WTC11 (cell line): ENCODE measurements around the gene AKAP11. TPM values are rescaled to one million over a fixed set of nuclear protein-coding genes. Genes with fewer than 3 reads are reported as not detected.

Experiments
- ATAC-seq: fragments of 200-7000 bp; cut with Tn5 transposase; 2 replicates; pipeline ENCODE4 v1.10.0; 2021; ENCODE audit warnings: mild to moderate bottlenecking, moderate library complexity
- CTCF ChIA-PET: fragments of 300-600 bp; sonication (Branson Sonifier 250); formaldehyde crosslinking; loops from one replicate; lab custom pipeline; 2021; ENCODE audit warnings: antibody characterized with exemption; lab: Charles Lee
- POLR2A ChIA-PET: fragments of 350-600 bp; sonication (Branson Sonifier 250); formaldehyde crosslinking; loops from one replicate; lab custom pipeline; 2021; ENCODE audit warnings: antibody characterized with exemption; lab: Charles Lee
- DNase-seq: peaks from one replicate; pipeline ENCODE4 v3.0.0; 2021; ENCODE audit warnings: low spot score
- H3K27ac Mint-ChIP-seq: 2 replicates; pipeline ENCODE4 v1.8.0; 2021; ENCODE audit warnings: mixed read lengths
- H3K27me3 Mint-ChIP-seq: 2 replicates; pipeline ENCODE4 v1.8.0; 2021; ENCODE audit warnings: low read depth, mild to moderate bottlenecking, moderate library complexity, mixed read lengths
- H3K36me3 Mint-ChIP-seq: 2 replicates; pipeline ENCODE4 v1.8.0; 2021; ENCODE audit warnings: mixed read lengths
- H3K4me1 Mint-ChIP-seq: 2 replicates; pipeline ENCODE4 v1.8.0; 2022; ENCODE audit warnings: mixed read lengths
- H3K4me3 Mint-ChIP-seq: 2 replicates; pipeline ENCODE4 v1.8.0; 2021; ENCODE audit warnings: mild to moderate bottlenecking, moderate library complexity, mixed read lengths
- H3K9me3 Mint-ChIP-seq: 2 replicates; pipeline ENCODE4 v1.8.0; 2021; ENCODE audit warnings: mixed read lengths
- CBFB ChIP-seq: sonication (generic); formaldehyde crosslinking; IDR thresholded peaks from 2 replicates; pipeline ENCODE4 v1.8.1; 2022; ENCODE audit warnings: mild to moderate bottlenecking, low read depth, missing genetic modification reagents
- CREM ChIP-seq: sonication (generic); formaldehyde crosslinking; IDR thresholded peaks from 2 replicates; pipeline ENCODE4 v1.8.1; 2022; ENCODE audit warnings: mild to moderate bottlenecking, missing genetic modification reagents, moderate library complexity
- EMX1 ChIP-seq: fragments of 250-450 bp; sonication (Bioruptor Pico); IDR thresholded peaks from 2 replicates; pipeline ENCODE4 v1.8.0; 2021; ENCODE audit warnings: mild to moderate bottlenecking
- FOXK1 ChIP-seq: sonication (generic); formaldehyde crosslinking; IDR thresholded peaks from 2 replicates; pipeline ENCODE4 v1.8.0; 2022; ENCODE audit warnings: mild to moderate bottlenecking, moderate library complexity, missing genetic modification reagents
- GTF2I ChIP-seq: fragments of 250-450 bp; sonication (Bioruptor Pico); conservative IDR thresholded peaks from 2 replicates; pipeline ENCODE4 v1.4.0; 2021; ENCODE audit warnings: mild to moderate bottlenecking
- IRF1 ChIP-seq: sonication (generic); formaldehyde crosslinking; IDR thresholded peaks from 2 replicates; pipeline ENCODE4 v1.8.0; 2023; ENCODE audit warnings: missing genetic modification reagents
- JAZF1 ChIP-seq: fragments of 250-450 bp; sonication (Bioruptor Pico); IDR thresholded peaks from 2 replicates; pipeline ENCODE4 v1.9.0; 2021; ENCODE audit warnings: moderate library complexity, mild to moderate bottlenecking, inconsistent platforms
- MLX ChIP-seq: sonication (generic); formaldehyde crosslinking; IDR thresholded peaks from 2 replicates; pipeline ENCODE4 v1.8.1; 2023; ENCODE audit warnings: mild to moderate bottlenecking, missing genetic modification reagents, moderate library complexity
- SMAD4 ChIP-seq: sonication (generic); formaldehyde crosslinking; IDR thresholded peaks from 2 replicates; pipeline ENCODE4 v1.8.0; 2022; ENCODE audit warnings: mild to moderate bottlenecking, missing genetic modification reagents
- STAT6 ChIP-seq: sonication (generic); formaldehyde crosslinking; conservative IDR thresholded peaks from 2 replicates; pipeline ENCODE4 v1.8.1; 2023; ENCODE audit warnings: mild to moderate bottlenecking, low read depth, missing genetic modification reagents, moderate library complexity
- TP53 ChIP-seq: sonication (generic); formaldehyde crosslinking; IDR thresholded peaks from 2 replicates; pipeline ENCODE4 v1.8.1; 2023; ENCODE audit warnings: mild to moderate bottlenecking, missing genetic modification reagents
- ZNF317 ChIP-seq: sonication (generic); formaldehyde crosslinking; IDR thresholded peaks from 2 replicates; pipeline ENCODE4 v1.8.1; 2023; ENCODE audit warnings: low read depth, mild to moderate bottlenecking, moderate library complexity, missing genetic modification reagents, borderline replicate concordance
- total RNA-seq: library from RNA; stranded (reverse); gene quantifications from 3 replicates; pipeline ENCODE4 v1.2.3, GENCODE V29; 2021
- TF ChIP-seq, protein P1 (sequence below): sonication (generic); formaldehyde crosslinking; IDR thresholded peaks from 2 replicates; pipeline ENCODE4 v1.8.1; 2023; ENCODE audit warnings: mild to moderate bottlenecking, missing genetic modification reagents, moderate library complexity
- TF ChIP-seq, protein P2 (sequence below): fragments of 250-450 bp; sonication (Bioruptor Pico); IDR thresholded peaks from 2 replicates; pipeline ENCODE4 v1.9.0; 2021; ENCODE audit warnings: mild to moderate bottlenecking
- TF ChIP-seq, protein P3 (sequence below): sonication (generic); formaldehyde crosslinking; IDR thresholded peaks from 2 replicates; pipeline ENCODE4 v1.8.1; 2022; ENCODE audit warnings: mild to moderate bottlenecking, missing genetic modification reagents, moderate library complexity, borderline replicate concordance
- TF ChIP-seq, protein P4 (sequence below): sonication (generic); formaldehyde crosslinking; IDR thresholded peaks from 2 replicates; pipeline ENCODE4 v1.8.0; 2022; ENCODE audit warnings: missing genetic modification reagents

Gene AKAP11
- total RNA-seq, 1 experiment from 2014 or later: 16.7 TPM

DNA sequence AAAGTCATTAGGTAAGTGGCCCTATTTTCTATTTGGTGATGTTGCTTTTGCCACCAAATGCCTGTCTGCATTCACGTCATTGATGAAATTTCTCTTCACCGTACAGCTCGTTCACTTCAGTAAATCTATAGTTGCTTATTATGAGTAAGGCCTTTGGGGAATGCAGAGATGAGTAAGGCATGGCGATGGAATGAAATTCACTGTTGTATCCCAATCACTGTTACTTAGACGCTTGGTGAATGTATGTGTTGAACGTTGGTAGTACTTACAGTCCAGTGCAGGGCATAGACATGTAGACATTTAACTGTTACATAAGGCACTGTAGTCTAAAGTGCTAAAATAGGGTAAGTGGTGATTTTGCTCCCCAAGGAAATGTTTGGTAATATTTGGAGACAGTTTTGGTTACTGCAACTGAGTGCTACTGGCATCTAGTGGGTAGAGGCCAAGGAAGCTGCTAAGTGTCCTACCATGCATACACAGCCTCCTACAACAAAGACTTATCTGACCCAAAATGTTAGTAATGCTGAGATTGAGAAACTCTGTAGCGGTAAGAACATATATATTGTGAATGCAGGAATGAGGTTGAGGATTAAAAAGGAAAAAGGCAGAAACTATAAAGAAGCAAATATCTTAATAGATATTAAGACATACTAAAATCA is 5.8 kb downstream of the AKAP11 start (continued):
- TF ChIP-seq STAT6 (CRISPR knock-in tag) (no peak), EMX1 (no peak), CREM (CRISPR knock-in tag) (no peak), FOXK1 (CRISPR knock-in tag) (no peak), GTF2I (CRISPR knock-in tag) (no peak), CBFB (CRISPR knock-in tag) (no peak), IRF1 (CRISPR knock-in tag) (no peak), ZNF317 (CRISPR knock-in tag) (no peak)
- TF ChIP-seq, protein P1, sequence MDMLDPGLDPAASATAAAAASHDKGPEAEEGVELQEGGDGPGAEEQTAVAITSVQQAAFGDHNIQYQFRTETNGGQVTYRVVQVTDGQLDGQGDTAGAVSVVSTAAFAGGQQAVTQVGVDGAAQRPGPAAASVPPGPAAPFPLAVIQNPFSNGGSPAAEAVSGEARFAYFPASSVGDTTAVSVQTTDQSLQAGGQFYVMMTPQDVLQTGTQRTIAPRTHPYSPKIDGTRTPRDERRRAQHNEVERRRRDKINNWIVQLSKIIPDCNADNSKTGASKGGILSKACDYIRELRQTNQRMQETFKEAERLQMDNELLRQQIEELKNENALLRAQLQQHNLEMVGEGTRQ (CRISPR knock-in tag): no peak
- TF ChIP-seq, protein P2, sequence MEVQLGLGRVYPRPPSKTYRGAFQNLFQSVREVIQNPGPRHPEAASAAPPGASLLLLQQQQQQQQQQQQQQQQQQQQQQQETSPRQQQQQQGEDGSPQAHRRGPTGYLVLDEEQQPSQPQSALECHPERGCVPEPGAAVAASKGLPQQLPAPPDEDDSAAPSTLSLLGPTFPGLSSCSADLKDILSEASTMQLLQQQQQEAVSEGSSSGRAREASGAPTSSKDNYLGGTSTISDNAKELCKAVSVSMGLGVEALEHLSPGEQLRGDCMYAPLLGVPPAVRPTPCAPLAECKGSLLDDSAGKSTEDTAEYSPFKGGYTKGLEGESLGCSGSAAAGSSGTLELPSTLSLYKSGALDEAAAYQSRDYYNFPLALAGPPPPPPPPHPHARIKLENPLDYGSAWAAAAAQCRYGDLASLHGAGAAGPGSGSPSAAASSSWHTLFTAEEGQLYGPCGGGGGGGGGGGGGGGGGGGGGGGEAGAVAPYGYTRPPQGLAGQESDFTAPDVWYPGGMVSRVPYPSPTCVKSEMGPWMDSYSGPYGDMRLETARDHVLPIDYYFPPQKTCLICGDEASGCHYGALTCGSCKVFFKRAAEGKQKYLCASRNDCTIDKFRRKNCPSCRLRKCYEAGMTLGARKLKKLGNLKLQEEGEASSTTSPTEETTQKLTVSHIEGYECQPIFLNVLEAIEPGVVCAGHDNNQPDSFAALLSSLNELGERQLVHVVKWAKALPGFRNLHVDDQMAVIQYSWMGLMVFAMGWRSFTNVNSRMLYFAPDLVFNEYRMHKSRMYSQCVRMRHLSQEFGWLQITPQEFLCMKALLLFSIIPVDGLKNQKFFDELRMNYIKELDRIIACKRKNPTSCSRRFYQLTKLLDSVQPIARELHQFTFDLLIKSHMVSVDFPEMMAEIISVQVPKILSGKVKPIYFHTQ (CRISPR knock-in tag): no peak

DNA sequence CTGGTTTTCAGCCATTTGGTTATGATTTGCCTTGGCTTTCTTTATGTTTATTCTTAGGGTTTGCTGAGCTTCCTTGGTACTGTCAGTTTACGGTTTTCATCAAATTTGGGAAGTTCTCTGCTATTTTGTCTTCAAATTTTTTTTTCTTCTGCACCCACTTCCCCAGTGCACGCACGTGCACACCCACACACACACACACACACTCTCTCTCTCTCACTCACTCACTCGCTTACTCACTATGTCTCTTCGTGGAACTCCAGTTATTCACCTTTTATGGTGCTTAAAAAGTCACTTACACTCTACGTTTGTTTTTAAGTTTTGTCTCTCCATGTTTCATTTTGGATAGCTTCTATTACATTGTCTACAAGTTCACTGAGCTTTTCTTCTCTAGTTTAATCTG is 7.1 kb downstream of the AKAP11 start:
- Mint-ChIP-seq H3K4me1 (peaks cover 44% of the 10 kb centered on the region), H3K9me3 (no peaks in the 10 kb centered on the region), H3K27ac (no peak overlapping the region), H3K4me3 (no peak overlapping the region), H3K27me3 (no peaks in the 10 kb centered on the region), H3K36me3 (no peaks in the 10 kb centered on the region)
- ChIA-PET CTCF (no interaction called here), POLR2A (no interaction called here)
- ATAC-seq: no peak
- TF ChIP-seq STAT6 (CRISPR knock-in tag) (no peak), JAZF1 (CRISPR knock-in tag) (no peak), TP53 (CRISPR knock-in tag) (no peak), MLX (CRISPR knock-in tag) (no peak), SMAD4 (CRISPR knock-in tag) (no peak)
- TF ChIP-seq, protein P2 (CRISPR knock-in tag): no peak
- TF ChIP-seq, protein P3, sequence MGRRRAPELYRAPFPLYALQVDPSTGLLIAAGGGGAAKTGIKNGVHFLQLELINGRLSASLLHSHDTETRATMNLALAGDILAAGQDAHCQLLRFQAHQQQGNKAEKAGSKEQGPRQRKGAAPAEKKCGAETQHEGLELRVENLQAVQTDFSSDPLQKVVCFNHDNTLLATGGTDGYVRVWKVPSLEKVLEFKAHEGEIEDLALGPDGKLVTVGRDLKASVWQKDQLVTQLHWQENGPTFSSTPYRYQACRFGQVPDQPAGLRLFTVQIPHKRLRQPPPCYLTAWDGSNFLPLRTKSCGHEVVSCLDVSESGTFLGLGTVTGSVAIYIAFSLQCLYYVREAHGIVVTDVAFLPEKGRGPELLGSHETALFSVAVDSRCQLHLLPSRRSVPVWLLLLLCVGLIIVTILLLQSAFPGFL (CRISPR knock-in tag): no peak
- TF ChIP-seq, protein P4, sequence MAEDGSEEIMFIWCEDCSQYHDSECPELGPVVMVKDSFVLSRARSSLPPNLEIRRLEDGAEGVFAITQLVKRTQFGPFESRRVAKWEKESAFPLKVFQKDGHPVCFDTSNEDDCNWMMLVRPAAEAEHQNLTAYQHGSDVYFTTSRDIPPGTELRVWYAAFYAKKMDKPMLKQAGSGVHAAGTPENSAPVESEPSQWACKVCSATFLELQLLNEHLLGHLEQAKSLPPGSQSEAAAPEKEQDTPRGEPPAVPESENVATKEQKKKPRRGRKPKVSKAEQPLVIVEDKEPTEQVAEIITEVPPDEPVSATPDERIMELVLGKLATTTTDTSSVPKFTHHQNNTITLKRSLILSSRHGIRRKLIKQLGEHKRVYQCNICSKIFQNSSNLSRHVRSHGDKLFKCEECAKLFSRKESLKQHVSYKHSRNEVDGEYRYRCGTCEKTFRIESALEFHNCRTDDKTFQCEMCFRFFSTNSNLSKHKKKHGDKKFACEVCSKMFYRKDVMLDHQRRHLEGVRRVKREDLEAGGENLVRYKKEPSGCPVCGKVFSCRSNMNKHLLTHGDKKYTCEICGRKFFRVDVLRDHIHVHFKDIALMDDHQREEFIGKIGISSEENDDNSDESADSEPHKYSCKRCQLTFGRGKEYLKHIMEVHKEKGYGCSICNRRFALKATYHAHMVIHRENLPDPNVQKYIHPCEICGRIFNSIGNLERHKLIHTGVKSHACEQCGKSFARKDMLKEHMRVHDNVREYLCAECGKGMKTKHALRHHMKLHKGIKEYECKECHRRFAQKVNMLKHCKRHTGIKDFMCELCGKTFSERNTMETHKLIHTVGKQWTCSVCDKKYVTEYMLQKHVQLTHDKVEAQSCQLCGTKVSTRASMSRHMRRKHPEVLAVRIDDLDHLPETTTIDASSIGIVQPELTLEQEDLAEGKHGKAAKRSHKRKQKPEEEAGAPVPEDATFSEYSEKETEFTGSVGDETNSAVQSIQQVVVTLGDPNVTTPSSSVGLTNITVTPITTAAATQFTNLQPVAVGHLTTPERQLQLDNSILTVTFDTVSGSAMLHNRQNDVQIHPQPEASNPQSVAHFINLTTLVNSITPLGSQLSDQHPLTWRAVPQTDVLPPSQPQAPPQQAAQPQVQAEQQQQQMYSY (CRISPR knock-in tag): no peak
- DNase-seq: no peak
